Brain microvascular endothelial cell (primary cell): ENCODE measurements around the gene CD160.
"Not testable (repeated sequence)": the region's sequence is repeated elsewhere in the genome, so short reads cannot be mapped to it uniquely, and the experiment has no call there.

Experiments
- DNase-seq: peaks from one replicate; pipeline ENCODE4 v3.0.0-alpha.2; 2020
- H3K27ac ChIP-seq: fragments of 250-450 bp; sonication (Bioruptor Pico); 2 replicates; pipeline ENCODE4 v1.5.1; 2020; ENCODE audit warnings: mild to moderate bottlenecking, moderate library complexity
- H3K27me3 ChIP-seq: fragments of 250-450 bp; sonication (Bioruptor Pico); replicated peaks from 2 replicates; pipeline ENCODE4 v1.5.1; 2020; ENCODE audit warnings: mild to moderate bottlenecking
- H3K36me3 ChIP-seq: fragments of 250-450 bp; sonication (Bioruptor Pico); replicated peaks from 2 replicates; pipeline ENCODE4 v1.5.1; 2020; ENCODE audit warnings: mild to moderate bottlenecking
- H3K4me3 ChIP-seq: 2 replicates; pipeline ENCODE4 v1.5.1; 2011; ENCODE audit warnings: low read depth, mild to moderate bottlenecking, control low read depth, low read length, moderate library complexity
- in situ Hi-C: cut with HindIII; loops from 2 replicates; pipeline ENCODE4 v1.10.0; 2017; ENCODE audit warnings: low sequenced_read_pairs, low pct_ligation_motif_present
- TF ChIP-seq, protein P1 (sequence below): IDR thresholded peaks from 2 replicates; pipeline ENCODE4 v1.5.1; 2011; ENCODE audit warnings: low read depth, mild to moderate bottlenecking, moderate library complexity, low read length, control low read depth, inconsistent platforms; ENCODE audit errors: missing control alignments

CD160 gene, protein sequence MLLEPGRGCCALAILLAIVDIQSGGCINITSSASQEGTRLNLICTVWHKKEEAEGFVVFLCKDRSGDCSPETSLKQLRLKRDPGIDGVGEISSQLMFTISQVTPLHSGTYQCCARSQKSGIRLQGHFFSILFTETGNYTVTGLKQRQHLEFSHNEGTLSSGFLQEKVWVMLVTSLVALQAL

DNA sequence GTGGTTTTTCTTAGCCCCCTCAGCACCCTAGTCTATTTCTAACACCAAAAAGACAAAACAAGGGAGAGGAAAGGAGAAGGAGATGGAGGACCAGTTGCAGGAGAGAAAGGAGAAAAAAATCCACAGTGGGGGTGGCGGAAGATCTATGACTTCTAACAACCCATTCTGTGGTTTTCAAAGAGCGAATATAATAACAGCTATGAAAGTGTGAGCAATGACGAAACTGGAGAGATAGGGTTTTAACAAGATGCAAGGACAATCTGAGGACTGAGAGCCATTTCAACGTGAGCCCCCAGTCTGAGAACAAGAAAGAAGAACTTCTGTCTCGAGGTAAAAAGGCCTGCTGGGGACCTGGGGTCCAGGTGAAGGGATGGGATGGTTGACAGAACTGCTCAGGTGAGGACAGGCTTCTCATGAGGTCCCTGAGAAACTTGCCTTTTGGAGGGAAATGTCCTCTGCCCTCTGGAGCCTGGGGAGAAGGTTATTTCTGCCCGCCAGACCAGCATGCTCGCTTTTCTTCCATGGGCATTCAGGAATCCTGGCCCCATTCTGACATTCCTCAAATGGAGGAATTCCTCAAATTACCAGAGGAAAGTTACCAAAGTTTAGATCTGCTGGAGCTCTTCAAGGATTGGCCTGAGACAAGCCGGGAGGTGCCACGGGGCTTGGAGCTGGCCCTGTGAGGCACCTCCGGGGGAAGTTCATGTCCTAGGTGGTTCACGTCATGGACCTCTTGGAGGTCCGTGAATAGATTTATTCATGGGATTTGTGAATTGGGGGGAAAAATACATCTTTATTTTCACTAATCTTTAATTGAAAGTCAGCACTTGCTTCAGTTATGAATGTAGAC lies at the start of gene CD160:
TSS of gene CD160 (plus strand) at position 270 of the 850 bp plus-strand sequence. CDS start 8,829 bp downstream, outside the sequence.
- Histone ChIP-seq H3K36me3 (no peaks in the 10 kb centered on the region), H3K27me3 (no peaks in the 10 kb centered on the region), H3K4me3 (no peak within 1 kb of the TSS), H3K27ac (no peak within 1 kb of the TSS)
- no peak for DNase-seq
- in situ Hi-C loops, result no loop called here
- TF ChIP-seq, protein P1, sequence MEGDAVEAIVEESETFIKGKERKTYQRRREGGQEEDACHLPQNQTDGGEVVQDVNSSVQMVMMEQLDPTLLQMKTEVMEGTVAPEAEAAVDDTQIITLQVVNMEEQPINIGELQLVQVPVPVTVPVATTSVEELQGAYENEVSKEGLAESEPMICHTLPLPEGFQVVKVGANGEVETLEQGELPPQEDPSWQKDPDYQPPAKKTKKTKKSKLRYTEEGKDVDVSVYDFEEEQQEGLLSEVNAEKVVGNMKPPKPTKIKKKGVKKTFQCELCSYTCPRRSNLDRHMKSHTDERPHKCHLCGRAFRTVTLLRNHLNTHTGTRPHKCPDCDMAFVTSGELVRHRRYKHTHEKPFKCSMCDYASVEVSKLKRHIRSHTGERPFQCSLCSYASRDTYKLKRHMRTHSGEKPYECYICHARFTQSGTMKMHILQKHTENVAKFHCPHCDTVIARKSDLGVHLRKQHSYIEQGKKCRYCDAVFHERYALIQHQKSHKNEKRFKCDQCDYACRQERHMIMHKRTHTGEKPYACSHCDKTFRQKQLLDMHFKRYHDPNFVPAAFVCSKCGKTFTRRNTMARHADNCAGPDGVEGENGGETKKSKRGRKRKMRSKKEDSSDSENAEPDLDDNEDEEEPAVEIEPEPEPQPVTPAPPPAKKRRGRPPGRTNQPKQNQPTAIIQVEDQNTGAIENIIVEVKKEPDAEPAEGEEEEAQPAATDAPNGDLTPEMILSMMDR, result no peak

GRCh38 chr1:145670995-145671745 lies 48.1 kb upstream of the CD160 start:
- in situ Hi-C loops, DNase-seq, H3K4me3 ChIP-seq, H3K27ac ChIP-seq, H3K27me3 ChIP-seq, H3K36me3 ChIP-seq: not testable (repeated sequence)

- H3K36me3 ChIP-seq, H3K4me3 ChIP-seq, DNase-seq, in situ Hi-C loops, H3K27me3 ChIP-seq, H3K27ac ChIP-seq: not testable (repeated sequence)
Observed at GRCh38 chr1:145673217-145673616, 46.1 kb upstream of the CD160 start.

- H3K36me3 ChIP-seq, H3K27ac ChIP-seq, in situ Hi-C loops, H3K4me3 ChIP-seq, H3K27me3 ChIP-seq, DNase-seq: not testable (repeated sequence)
Observed at GRCh38 chr1:145684858-145685257, 34.4 kb upstream of the CD160 start.

GRCh38 chr1:145686078-145686477 lies 33.2 kb upstream of the CD160 start:
- H3K27me3 ChIP-seq, H3K4me3 ChIP-seq, H3K27ac ChIP-seq, DNase-seq, H3K36me3 ChIP-seq, in situ Hi-C loops: not testable (repeated sequence)

- Histone ChIP-seq H3K27me3 (no peaks in the 10 kb centered on the region), H3K27ac (no peak overlapping the region), H3K36me3 (no peaks in the 10 kb centered on the region), H3K4me3 (no peak overlapping the region)
- TF ChIP-seq, protein P1, result no peak
- no peak for DNase-seq
- in situ Hi-C loops, result no loop called here
Observed at GRCh38 chr1:145688328-145688727, 31.0 kb upstream of the CD160 start.

- in situ Hi-C loops, result no loop called here
- TF ChIP-seq, protein P1, result no peak
- no peaks in the 10 kb centered on the region for H3K27me3 ChIP-seq
- no peak overlapping the region for H3K4me3 ChIP-seq
- no peaks in the 10 kb centered on the region for H3K36me3 ChIP-seq
- H3K27ac ChIP-seq, result no peak overlapping the region
- DNase-seq, result no peak
Observed at GRCh38 chr1:145688924-145689323, 30.4 kb upstream of the CD160 start.
